HL-60/S4 treated with retinoic acid at 250 ng/mL for 4 days and 3 days (cell line): ENCODE measurements around the gene IL20.

Experiments used
- in situ Hi-C: fragments of 300-500 bp; cut with MboI; formaldehyde crosslinking; loops from 2 replicates; pipeline ENCODE4 v1.7.0; 2022; ENCODE audit warnings: low sequenced_read_pairs

IL20 gene

GRCh38 chr1:206898915-206899431 lies 33.5 kb downstream of the IL20 start:
- in situ Hi-C loops, result no loop called here

GRCh38 chr1:206899717-206900116 lies 34.3 kb downstream of the IL20 start:
- in situ Hi-C loops, result loop anchor here (25.0 kb wide), 1 partner anchor 262 kb away; the partner anchor contains the start of gene DYRK3

GRCh38 chr1:206900149-206900548 lies 34.7 kb downstream of the IL20 start:
- in situ Hi-C loops, result loop anchor here (25.0 kb wide), 1 partner anchor 263 kb away; the partner anchor contains the start of gene DYRK3

GRCh38 chr1:206901944-206902343 lies 36.5 kb downstream of the IL20 start:
- in situ Hi-C loops, result loop anchor here (25.0 kb wide), 1 partner anchor 265 kb away; the partner anchor contains the start of gene DYRK3

- in situ Hi-C loops, result loop anchor here (25.0 kb wide), 1 partner anchor 265 kb away; the partner anchor contains the start of gene DYRK3
These were observed 37.3 kb downstream of the IL20 start for GRCh38 chr1:206902702-206903101.

GRCh38 chr1:206903687-206904086 lies 38.3 kb downstream of the IL20 start:
- in situ Hi-C loops, result loop anchor here (25.0 kb wide), 1 partner anchor 266 kb away; the partner anchor contains the start of gene DYRK3

GRCh38 chr1:206904423-206905142 lies 39.2 kb downstream of the IL20 start:
- in situ Hi-C loops, result loop anchor here (25.0 kb wide), 1 partner anchor 267 kb away; the partner anchor contains the start of gene DYRK3

GRCh38 chr1:206905295-206906164 lies 40.1 kb downstream of the IL20 start:
- in situ Hi-C loops, result loop anchor here (25.0 kb wide), 1 partner anchor 268 kb away; the partner anchor contains the start of gene DYRK3

- in situ Hi-C loops, result loop anchor here (25.0 kb wide), 1 partner anchor 270 kb away; the partner anchor contains the start of gene DYRK3
These were observed 42.0 kb downstream of the IL20 start for GRCh38 chr1:206907304-206907991.

- in situ Hi-C loops, result loop anchor here (25.0 kb wide), 1 partner anchor 271 kb away; the partner anchor contains the start of gene DYRK3
These were observed 42.6 kb downstream of the IL20 start for GRCh38 chr1:206908038-206908437.

GRCh38 chr1:206909161-206909882 lies 43.9 kb downstream of the IL20 start:
- in situ Hi-C loops, result loop anchor here (25.0 kb wide), 1 partner anchor 272 kb away; the partner anchor contains the start of gene DYRK3

GRCh38 chr1:206909883-206910318 lies 44.5 kb downstream of the IL20 start:
- in situ Hi-C loops, result loop anchor here (10.0 to 25.0 kb wide), 2 partner anchors 175 to 273 kb away; partner anchors contain the start of gene DYRK3

GRCh38 chr1:206911064-206911663 lies 45.7 kb downstream of the IL20 start:
- in situ Hi-C loops, result loop anchor here (10.0 to 25.0 kb wide), 2 partner anchors 176 to 274 kb away; partner anchors contain the start of gene DYRK3

- in situ Hi-C loops, result loop anchor here (10.0 to 25.0 kb wide), 2 partner anchors 178 to 275 kb away; partner anchors contain the start of gene DYRK3
These were observed 47.1 kb downstream of the IL20 start for GRCh38 chr1:206912445-206913095.

GRCh38 chr1:206913766-206914537 lies 48.5 kb downstream of the IL20 start:
- in situ Hi-C loops, result loop anchor here (10.0 to 25.0 kb wide), 2 partner anchors 179 to 277 kb away; partner anchors contain the start of gene DYRK3

GRCh38 chr1:206915030-206915735 lies 49.8 kb downstream of the IL20 start:
- in situ Hi-C loops, result loop anchor here (10.0 to 25.0 kb wide), 2 partner anchors 180 to 278 kb away; partner anchors contain the start of gene DYRK3
